Gastrocnemius medialis (tissue), 4 donors: ENCODE measurements around the gene LY6G6C. TPM values are rescaled to one million over a fixed set of nuclear protein-coding genes. Genes with fewer than 3 reads are reported as not detected.
A peak's percentile ranks its signal among the peaks of the same experiment; 100 is the strongest.

ENCODE experiments used
- ATAC-seq, 2 donors: fragments of 150-250 bp; one replicate each; pipeline ENCODE4 v1.9.1; 2016
- DNase-seq, 2 donors: peaks; one replicate each; pipeline ENCODE4 v3.0.0-alpha.2; 2019
- H3K27ac ChIP-seq, 4 donors: fragments of 200-600 bp; sonication (generic); 1 replicate in 1 of 4; 2 replicates in 3 of 4; pipeline ENCODE4 v1.5.1; 2016 to 2018; ENCODE audit warnings: mild to moderate bottlenecking in 2 of 4, moderate library complexity in 1 of 4
- H3K27me3 ChIP-seq, 3 donors: fragments of 200-600 bp; sonication (generic) in 2 of 3; 1 replicate in 1 of 3; 2 replicates in 2 of 3; pipeline versions ENCODE4 v1.5.1 to v1.6.0; 2016 to 2019; ENCODE audit warnings: mild to moderate bottlenecking in 1 of 3, moderate library complexity in 1 of 3
- H3K36me3 ChIP-seq, 2 donors: fragments of 200-600 bp; sonication (generic) in 1 of 2; one replicate each; pipeline ENCODE4 v1.5.1; 2017 to 2018
- H3K4me1 ChIP-seq, 2 donors: fragments of 200-600 bp; sonication (generic) in 1 of 2; one replicate each; pipeline ENCODE4 v1.5.1; 2016 to 2017; ENCODE audit warnings: mild to moderate bottlenecking in 2 of 2
- H3K4me3 ChIP-seq, 4 donors: fragments of 200-600 bp; sonication (generic) in 3 of 4; 1 replicate in 1 of 4; 2 replicates in 3 of 4; pipeline ENCODE4 v1.5.1; 2016 to 2019; ENCODE audit warnings: mild to moderate bottlenecking in 2 of 4
- H3K9me3 ChIP-seq, 3 donors: fragments of 200-600 bp; sonication (generic) in 2 of 3; 1 replicate in 1 of 3; 2 replicates in 2 of 3; pipeline ENCODE4 v1.5.1; 2016 to 2019
- POLR2A ChIP-seq, 2 donors: fragments of 450-650 bp; IDR thresholded peaks; one replicate each; pipeline ENCODE4 v1.6.1; 2017; ENCODE audit warnings: antibody characterized with exemption in 2 of 2, mild to moderate bottlenecking in 2 of 2, moderate library complexity in 2 of 2
- in situ Hi-C, 4 donors: fragments of 200-750 bp; cut with MboI; loops; one replicate each; pipeline versions ENCODE4 v1.15.0 to v1.8.0; 2017; ENCODE audit warnings: low sequenced_read_pairs in 4 of 4
- intact Hi-C: fragments of 100-400 bp; cut with DNase I; formaldehyde crosslinking; loops from one replicate; pipeline ENCODE4 v1.15.1; 2023; ENCODE audit warnings: low total_unique reads
- total RNA-seq, 4 donors: library from RNA; depleted of rRNA; stranded (reverse); fragments of >200 nt; gene quantifications; one replicate each; pipeline versions ENCODE4 v1.1.0 to v1.2.3, GENCODE V29; 2016
- TF ChIP-seq, protein P1 (sequence below), 5 experiments: fragments of 450-650 bp in 3 of 5; fragments of 200-600 bp in 2 of 5; sonication (generic) in 2 of 5; IDR thresholded peaks in 4 of 5; conservative IDR thresholded peaks in 1 of 5; 1 replicate in 4 of 5; 2 replicates in 1 of 5; pipeline ENCODE4 v1.5.1; 2016 to 2019; ENCODE audit warnings: antibody characterized with exemption in 5 of 5, mild to moderate bottlenecking in 3 of 5, moderate library complexity in 3 of 5

LY6G6C gene
- total RNA-seq, 4 donors from 2014 or later, result not detected

DNA sequence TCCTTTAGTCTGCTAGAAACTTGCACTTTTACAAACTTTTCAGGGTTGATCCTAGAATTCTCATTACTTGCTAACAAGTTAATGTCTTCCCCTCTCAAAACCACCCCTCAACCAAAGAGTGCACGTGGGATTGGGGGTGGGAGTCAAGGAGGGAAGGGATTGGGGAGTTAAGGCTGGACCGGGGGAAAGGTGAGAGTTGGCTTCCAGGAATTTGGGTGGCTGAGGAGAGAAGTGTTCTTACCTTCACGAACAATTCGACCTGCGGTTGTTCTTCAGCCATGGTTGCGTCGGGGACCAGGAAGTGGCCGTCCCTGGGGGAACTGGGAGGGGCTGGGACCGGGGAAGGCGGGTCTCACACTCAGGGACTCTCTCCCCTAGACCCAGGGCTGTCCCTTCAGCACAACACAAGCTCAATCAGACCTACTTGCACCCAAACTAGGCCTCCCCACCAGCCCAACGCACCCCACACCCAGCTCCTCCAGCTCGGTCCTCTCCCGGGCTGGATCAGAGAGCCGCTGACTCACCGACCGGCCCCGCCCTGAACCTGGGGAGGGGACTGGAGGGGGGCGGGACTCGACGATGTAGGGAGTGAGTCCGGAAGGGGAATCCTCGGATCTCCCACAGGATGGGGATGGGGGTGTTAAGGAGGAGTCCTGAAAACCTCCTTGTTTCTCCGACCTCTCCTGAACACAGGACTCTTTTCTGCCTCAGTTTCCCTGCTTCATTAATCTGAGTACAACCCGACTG is 14.6 kb upstream of the LY6G6C start, which contains the start of gene CLIC1:
Gene CLIC1, minus strand, starts transcription at position 510 of the 747 bp plus-strand sequence. Its CDS starts 230 bp downstream, at position 280.
- TF ChIP-seq POLR2A (IDR thresholded peaks at IDR 0.05), result peak; percentile 70 to 73
- TF ChIP-seq, protein P1, sequence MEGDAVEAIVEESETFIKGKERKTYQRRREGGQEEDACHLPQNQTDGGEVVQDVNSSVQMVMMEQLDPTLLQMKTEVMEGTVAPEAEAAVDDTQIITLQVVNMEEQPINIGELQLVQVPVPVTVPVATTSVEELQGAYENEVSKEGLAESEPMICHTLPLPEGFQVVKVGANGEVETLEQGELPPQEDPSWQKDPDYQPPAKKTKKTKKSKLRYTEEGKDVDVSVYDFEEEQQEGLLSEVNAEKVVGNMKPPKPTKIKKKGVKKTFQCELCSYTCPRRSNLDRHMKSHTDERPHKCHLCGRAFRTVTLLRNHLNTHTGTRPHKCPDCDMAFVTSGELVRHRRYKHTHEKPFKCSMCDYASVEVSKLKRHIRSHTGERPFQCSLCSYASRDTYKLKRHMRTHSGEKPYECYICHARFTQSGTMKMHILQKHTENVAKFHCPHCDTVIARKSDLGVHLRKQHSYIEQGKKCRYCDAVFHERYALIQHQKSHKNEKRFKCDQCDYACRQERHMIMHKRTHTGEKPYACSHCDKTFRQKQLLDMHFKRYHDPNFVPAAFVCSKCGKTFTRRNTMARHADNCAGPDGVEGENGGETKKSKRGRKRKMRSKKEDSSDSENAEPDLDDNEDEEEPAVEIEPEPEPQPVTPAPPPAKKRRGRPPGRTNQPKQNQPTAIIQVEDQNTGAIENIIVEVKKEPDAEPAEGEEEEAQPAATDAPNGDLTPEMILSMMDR (IDR thresholded peaks at IDR 0.05 in 4 of 5, conservative IDR thresholded peaks at IDR 0.05 in 1 of 5), result no peak
- intact Hi-C loops (loop anchor here (10.0 kb wide), 1 partner anchor 239 kb away; the partner anchor contains the start of gene DXO), in situ Hi-C loops (no loop called here)
- Histone ChIP-seq H3K9me3 (no peaks in the 10 kb centered on the region), H3K27me3 (peaks cover 0 to 9% (median 5%) of the 10 kb centered on the region in 3 donors), H3K4me1 (peaks cover 17 to 26% of the 10 kb centered on the region in 2 donors), H3K27ac (peak within 1 kb of the TSS; percentile 79 to 85 (median 82)), H3K36me3 (peaks cover 0 to 15% of the 10 kb centered on the region in 2 donors), H3K4me3 (peak within 1 kb of the TSS; percentile 53 to 64 (median 60))
- DNase-seq (peak; percentile 41 to 66), ATAC-seq (peak; percentile 11 to 34)

GRCh38 chr6:31734821-31735406 is 13.4 kb upstream of the LY6G6C start:
- TF ChIP-seq, protein P1 (IDR thresholded peaks at IDR 0.05 in 4 of 5, conservative IDR thresholded peaks at IDR 0.05 in 1 of 5), result no peak
- peak; percentile 29 to 45 for TF ChIP-seq POLR2A (IDR thresholded peaks at IDR 0.05)
- Histone ChIP-seq H3K4me1 (peaks cover 20% of the 10 kb centered on the region in 2 donors), H3K9me3 (no peaks in the 10 kb centered on the region), H3K27me3 (peaks cover 0 to 9% (median 5%) of the 10 kb centered on the region in 3 donors), H3K4me3 (peak overlapping the region; percentile 53 to 64 (median 60)), H3K36me3 (peaks cover 0 to 15% of the 10 kb centered on the region in 2 donors), H3K27ac (peak overlapping the region; percentile 79 to 85 (median 82))
- in situ Hi-C loops, result no loop called here
- peak in 1 of 2 donors; percentile 22 for DNase-seq
- ATAC-seq, result no peak
- intact Hi-C loops, result loop anchor here (10.0 kb wide), 1 partner anchor 240 kb away; the partner anchor contains the start of gene DXO

- Histone ChIP-seq H3K27me3 (peaks cover 0 to 11% (median 5%) of the 10 kb centered on the region in 3 donors), H3K4me3 (peak overlapping the region; percentile 53 to 64 (median 60)), H3K36me3 (peaks cover 0 to 15% of the 10 kb centered on the region in 2 donors), H3K9me3 (no peaks in the 10 kb centered on the region), H3K27ac (peak overlapping the region; percentile 79 to 85 (median 82)), H3K4me1 (peaks cover 17 to 18% of the 10 kb centered on the region in 2 donors)
- TF ChIP-seq POLR2A (IDR thresholded peaks at IDR 0.05), result no peak
- TF ChIP-seq, protein P1 (IDR thresholded peaks at IDR 0.05 in 4 of 5, conservative IDR thresholded peaks at IDR 0.05 in 1 of 5), result no peak
- ATAC-seq (no peak), DNase-seq (no peak)
- in situ Hi-C loops, result no loop called here
- intact Hi-C loops, result loop anchor here (10.0 kb wide), 1 partner anchor 240 kb away; the partner anchor contains the start of gene DXO
These were observed 12.8 kb upstream of the LY6G6C start for GRCh38 chr6:31734247-31734820.

DNA sequence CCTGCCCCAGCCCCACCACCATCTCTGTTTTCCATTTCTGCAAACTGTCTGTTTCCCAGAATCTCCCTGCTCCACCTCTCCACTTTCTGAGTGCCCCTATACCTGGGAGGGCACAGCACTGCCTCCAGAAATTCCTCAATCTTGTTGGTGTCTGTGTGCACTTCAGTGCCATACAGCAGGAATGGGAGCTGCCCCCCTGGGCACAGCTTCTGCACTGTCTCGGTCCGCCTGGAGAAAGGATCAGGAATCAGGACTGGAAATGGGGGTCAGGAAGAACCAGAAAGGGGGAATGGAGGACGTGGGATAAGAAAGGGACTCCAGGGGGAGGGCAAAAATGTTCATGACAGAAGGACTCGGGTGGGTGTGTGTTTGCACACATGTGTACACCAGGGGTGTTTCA is 12.2 kb upstream of the LY6G6C start:
- no peak overlapping the region for H3K4me3 ChIP-seq
- intact Hi-C loops, result loop anchor here (10.0 kb wide), 1 partner anchor 241 kb away; the partner anchor contains the start of gene DXO
- in situ Hi-C loops, result no loop called here
- DNase-seq, result no peak
- H3K36me3 ChIP-seq, result peaks cover 0 to 15% of the 10 kb centered on the region in 2 donors
- H3K4me1 ChIP-seq, result peaks cover 17 to 19% of the 10 kb centered on the region in 2 donors
- no peaks in the 10 kb centered on the region for H3K9me3 ChIP-seq
- ATAC-seq, result no peak
- TF ChIP-seq POLR2A (IDR thresholded peaks at IDR 0.05), result no peak
- TF ChIP-seq, protein P1 (IDR thresholded peaks at IDR 0.05 in 4 of 5, conservative IDR thresholded peaks at IDR 0.05 in 1 of 5), result no peak
- peak overlapping the region; percentile 79 to 85 (median 82) for H3K27ac ChIP-seq
- H3K27me3 ChIP-seq, result peaks cover 0 to 12% (median 5%) of the 10 kb centered on the region in 3 donors
